HL-60/S4 (cell line): Measurements from ENCODE around the gene ELAVL1.

ENCODE experiments used
- in situ Hi-C: fragments of 300-500 bp; cut with MboI; formaldehyde crosslinking; loops from 2 replicates; pipeline ENCODE4 v1.14.3; 2022; ENCODE audit warnings: low sequenced_read_pairs

Gene ELAVL1

DNA sequence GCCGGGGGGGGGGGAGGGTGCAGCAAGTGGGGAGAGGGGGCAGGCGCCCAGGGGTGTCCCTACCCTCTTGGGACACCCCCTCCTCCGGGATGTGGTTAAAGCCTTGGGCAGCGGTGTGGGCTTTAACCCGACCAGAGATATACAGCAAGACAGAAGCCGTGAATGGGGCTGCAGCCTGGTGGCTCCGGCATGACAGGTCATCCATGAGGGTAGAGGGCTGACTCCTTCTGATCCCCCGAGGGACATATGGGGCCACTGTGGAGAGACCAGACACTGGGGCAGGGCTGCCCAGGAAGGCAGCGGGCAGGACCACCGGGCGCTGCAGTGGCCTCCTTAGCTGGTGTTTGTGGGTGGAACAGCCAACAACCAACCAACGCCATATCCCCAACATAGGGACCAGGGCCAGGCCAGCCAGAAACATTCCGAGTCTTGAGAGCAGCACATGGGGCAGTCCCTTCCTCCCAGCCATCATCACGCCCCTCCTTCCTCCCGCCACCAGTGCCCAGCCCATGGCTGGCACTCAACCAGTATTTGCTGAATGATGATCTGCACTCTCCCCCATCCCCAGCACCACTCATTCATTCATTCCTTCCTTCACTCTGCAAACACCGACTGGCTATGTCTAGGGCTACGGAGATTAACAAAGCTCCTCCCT, 18.2 kb downstream of the ELAVL1 start:
- in situ Hi-C loops: no loop called here

DNA sequence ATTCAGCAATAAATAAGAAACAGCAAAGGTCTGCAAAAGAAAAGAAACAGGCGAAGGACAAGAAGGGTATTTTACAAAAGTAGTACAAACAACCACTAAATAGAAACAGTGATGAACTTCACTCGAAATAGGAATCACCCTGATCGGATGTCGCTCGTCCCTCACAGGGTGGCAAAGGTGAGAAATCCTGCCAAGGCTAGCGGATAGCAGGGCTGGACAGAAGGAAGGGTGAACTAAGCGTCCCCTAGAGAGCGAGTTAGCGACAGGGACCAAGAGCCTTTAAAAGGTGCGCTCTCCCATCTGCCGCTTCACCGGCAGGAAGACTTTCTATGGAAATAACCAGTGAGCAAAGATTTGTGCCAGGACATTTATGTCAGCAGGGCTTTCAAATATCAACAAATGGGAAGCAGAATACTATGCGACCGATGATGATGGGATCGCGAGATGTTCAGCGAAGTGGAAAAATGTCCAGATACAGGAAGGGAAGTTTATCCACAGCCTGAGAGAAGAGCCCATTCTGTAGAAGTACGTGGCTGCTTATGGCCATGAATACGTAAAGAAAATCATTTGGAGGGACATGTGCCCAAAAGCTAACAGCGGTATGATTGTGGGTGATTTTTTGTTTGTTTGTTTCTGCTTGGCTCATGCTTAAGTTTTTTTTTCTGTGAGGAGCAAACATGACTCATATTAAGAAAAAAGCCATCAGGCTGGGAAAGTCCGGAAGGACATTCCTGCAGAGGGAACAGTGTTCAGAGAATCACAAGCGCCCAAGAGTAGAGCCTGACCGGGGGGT, 18.9 kb downstream of the ELAVL1 start:
- in situ Hi-C loops: no loop called here

DNA sequence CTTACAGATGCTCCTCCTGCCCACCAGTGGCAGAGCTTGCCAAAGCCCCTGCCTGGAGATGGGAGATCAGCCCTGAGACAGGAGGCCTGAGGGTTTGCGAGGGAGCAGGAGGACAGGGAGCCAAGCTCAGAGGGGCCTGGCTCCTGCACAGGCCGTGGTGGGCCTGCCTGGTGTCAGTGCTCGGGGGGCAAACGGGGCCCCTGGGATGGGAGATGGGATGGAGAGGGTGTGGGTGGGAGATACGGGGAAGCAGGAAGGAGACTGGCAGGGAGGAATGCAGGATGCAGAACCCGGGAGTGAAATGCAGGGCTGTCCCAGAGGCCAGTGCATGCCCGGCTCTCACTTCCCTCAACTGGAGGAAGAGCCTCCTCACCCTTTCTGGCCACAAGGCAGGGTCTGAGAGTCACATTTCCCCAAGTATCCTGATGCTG, 19.9 kb downstream of the ELAVL1 start:
- in situ Hi-C loops: no loop called here

DNA sequence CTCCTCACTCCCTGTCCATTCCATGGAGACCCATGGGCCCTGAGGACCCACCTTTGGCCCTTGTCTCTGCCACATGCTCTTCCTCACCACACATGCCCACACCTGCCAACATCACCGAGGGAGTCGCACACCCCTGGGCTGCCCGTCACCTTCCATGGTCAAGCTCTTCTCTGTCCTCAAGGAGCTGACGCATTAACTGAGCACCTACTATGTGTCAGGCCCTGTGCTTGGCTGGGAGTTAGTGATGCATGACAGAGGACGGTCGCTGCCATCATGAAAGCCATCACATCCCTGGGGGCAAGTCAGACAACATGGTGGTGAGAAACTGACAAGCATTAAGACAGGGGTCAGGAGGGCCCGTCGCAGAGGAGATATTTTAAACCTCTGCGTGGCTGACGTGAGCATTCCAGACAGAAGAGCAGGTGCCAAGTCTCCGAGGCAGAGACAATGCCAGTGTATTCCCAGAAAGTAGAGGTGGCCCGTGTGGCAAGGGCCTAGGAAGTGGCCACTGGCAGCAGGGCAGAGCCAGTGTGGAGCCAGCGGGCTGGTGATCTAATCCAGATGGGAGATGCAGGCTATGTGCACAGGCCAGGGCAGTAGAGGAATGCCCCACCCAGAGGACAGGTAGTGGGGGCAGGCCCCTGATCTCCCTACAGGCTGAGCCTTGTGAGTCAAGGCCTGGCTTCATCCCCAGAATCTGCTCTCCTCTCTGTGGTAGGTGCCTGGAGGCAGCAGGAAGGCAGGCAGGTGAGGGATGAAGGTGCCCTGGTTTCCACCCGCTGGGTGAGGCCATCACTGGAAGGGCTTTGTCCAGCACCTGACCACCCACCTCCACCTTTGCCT, 21.2 kb downstream of the ELAVL1 start:
- in situ Hi-C loops: no loop called here

DNA sequence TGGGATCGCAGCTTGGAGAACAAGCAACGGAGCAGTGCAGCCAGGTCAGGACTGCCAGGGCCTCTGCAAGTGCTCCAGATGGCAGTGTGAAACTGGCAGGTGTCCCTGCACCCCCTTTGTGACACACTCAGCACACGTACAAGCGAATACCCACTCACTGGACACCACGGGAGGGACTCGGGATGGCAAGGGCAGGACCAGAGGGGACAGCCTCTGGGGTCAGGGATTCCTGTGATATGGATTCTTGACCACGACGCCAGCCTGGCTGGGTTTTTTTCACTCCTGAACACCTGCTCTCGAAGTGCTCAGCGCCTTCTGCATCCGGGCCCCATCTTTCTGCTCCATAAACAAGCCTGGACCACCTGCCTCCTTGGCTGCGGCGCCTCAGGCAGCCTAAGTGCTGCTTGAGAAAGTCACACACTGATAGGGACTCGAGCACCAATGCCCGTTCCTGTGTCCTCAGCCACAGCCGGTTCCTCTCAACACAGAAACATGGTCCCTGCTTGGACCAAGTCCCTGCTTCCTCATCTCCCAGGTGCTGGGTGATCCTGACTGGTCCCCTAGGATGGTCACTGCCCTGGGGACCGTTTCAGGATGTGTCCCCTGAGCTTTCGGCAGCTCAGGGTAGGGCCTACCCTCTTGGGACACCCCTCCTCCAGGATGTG, 22.0 kb downstream of the ELAVL1 start:
- in situ Hi-C loops: no loop called here

DNA sequence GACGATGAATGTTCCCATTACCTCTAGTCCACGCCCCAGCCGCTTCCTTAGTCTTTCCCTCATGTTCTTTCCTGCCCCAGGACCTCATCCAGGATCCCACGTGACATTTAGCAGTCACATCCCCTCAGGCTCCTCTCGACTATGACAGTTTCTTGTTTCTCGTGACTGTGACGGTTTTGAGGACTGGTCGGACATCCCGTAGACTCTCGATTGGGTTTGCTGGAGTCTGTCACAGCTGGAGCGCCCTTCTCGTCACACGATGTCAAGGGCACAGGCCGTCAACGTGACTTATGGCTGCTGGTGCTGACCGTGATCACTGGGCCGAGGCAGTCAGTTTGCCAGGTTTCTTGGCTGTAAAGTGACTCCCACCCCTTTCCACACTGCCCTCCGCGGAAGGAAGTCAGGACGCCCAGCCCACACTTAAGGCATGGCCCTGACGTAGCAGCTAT, 22.8 kb downstream of the ELAVL1 start:
- in situ Hi-C loops: no loop called here

DNA sequence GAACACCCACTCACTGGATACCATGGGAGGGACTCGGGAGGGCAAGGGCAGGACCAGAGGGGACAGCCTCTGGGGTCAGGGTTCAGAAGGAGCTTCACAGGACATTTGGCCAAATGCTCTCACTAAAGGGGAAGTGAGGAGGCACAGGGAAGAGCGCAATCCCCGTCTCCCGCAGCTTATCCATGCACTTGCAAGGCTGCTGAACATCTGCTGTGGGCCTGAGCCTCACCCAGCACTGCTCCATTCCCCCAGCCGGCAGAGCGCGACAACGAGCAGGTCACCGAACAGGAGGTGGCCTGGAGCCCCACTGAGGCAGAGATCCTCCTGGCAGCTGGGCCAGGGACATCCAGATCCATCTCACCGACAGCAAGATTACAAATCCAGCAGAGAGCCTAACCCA, 23.3 kb downstream of the ELAVL1 start:
- in situ Hi-C loops: no loop called here

DNA sequence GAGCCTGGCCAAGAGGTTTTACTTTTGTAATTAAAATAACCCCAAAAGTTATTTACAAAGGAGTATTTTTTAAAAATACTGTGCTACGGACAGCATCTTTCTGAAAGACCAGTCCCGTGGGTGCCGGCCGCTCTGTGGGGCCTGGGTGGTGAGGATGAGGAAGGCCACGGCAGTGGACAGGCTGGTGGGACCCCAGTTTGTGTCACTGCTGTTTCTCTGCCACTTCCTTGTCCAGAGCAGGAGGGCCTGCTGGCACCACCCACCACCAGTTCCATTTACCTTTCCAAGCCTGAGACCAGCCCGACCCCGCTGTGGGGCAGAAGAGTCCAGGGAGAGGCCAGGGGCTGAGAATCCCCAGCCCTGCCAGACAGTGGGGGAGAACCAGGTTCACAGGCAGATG, 23.8 kb downstream of the ELAVL1 start:
- in situ Hi-C loops: no loop called here

DNA sequence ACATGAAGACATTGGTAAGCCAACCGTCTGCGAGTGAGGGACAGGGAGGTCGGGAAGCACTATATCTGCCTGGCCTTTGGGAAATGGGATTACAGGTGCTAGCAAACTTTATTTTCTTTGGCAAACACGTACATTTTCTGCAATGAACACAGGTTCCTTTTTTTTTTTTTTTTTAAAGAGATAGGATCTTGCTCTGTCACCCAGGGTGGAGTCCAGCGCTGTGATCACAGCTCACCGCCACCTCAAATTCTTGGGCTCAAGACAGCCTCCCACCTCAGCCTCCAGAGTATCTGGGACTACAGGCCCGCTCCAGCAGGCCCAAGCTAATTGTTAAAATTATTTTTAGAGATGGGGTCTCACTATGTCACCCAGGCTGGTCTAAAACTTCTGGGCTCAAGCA, 24.2 kb downstream of the ELAVL1 start:
- in situ Hi-C loops: no loop called here

DNA sequence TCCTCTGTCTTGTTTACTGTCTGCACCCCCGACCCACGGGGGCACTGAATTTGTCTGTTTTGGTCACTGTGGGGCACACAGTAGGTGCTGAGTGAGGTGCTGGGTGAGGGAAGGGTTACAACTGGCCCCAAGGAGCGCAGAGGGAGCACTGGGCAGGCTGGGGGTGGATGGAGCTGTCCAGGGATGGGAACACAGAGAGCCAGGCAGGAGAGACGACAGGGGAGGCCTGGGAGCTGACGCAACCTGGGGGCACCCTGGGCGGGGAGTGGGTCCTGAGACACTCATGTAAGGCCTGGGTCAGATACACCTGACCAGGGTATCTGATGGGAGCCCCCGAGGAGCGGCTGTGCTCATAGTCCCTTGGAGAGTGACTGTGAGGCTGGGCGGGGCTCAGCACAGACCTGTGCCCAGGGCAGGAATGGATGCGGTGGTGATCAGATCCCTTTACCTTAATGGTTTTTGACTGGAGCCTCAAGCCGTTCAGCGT, 24.8 kb downstream of the ELAVL1 start:
- in situ Hi-C loops: no loop called here

DNA sequence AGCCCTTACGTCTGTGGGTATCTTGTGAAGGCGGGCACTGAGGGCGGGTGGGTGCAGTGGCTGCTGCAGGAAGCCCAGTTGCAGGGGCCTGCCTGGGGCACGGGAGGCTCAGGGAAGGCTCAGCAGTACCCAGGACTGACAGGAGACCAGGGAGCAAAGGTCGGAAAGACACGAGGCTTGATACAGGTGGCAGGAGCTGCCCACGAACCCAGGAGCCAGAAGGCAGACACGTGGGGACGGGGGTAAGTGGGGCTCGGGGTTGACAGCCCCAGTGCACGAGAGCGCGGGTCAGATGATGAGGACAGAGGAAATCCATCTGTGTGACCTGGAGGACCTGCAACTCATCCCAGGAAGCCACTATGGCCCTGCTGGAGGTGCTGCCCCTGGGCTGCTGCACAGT, 25.3 kb downstream of the ELAVL1 start:
- in situ Hi-C loops: no loop called here

DNA sequence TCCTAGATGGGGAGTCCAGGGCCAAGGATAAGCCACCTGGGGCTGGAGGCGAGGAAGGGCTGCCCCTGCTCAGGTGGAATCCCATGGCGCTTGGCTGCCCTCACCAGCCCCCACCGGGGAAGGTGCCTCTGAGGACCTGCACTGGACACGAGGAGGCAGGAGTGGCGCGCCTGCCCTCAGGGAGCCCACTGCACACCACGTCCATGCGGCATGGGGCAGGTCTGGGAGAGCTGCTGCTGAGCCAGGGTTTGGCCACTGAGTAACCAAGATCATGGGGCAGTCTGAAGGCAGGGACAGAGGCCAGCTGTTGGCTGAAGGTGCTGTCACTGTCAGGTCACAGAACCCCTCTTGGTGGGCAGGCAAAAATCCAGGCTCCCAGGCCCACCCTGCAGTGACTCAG, 25.9 kb downstream of the ELAVL1 start:
- in situ Hi-C loops: no loop called here

DNA sequence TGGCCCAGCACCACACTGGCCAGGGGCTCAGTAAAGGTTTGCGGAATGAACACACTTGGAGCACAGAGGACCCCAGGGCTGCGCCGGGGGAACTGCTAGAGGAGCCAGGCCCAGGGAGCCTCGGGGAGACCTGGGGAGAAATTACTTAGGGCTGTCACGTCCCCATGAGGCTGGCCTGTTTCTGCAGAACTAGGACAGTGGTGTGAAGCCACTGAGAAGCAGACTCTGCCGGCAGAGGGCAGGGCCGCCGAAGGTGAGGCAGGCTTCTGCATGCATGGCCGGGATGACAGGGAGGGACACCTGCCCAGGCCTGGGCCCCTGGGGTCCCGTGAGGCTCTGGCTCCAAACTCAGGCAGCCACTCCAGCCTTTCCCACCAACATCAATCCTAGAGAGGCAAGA, 26.4 kb downstream of the ELAVL1 start:
- in situ Hi-C loops: no loop called here

DNA sequence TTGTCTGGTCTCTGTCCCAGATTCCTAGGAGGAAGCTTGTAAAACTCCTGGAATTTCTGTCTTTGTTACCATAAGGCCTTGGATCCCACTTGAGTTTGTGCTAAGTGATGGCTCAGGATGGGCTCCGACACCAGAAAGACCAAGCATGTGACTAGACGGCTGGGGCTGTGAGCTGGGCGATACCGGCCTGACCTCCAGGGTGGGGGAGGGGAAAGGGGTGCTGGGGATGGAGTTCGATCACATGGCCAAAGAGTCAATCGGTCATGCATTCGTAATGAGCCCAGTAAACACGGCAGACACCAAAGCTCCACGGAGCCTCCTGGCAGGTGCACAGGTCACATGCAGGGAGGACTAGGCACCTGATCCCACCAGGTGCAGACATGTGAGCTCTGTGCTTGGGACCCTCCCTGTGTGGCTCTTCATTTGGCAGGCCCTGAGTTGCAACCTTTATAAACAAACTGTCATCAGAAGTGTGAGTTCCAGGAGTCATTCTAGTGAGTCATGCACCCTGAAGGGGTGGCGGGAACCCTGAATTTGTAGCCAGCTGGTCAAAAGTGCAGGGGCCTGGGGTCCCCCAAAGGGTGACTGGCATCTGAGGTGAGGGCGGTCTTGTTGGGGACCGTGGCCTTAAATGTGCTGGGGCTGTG, 27.1 kb downstream of the ELAVL1 start:
- in situ Hi-C loops: no loop called here

DNA sequence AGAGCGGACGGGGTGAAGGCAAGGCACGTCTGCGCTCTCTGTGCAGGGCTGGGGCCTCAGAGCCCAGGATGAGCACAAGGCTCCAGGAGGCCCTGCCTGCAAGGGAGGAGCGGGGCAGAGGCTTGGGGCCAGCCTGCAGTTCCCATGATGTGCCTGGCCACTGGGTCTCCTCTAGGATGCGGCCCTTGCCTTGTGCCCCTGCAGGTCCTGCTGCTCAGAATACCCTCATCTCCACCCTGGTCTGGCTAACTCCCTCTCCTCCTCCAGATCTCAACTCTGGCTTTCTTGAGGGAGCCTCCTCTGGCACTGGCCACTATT, 27.8 kb downstream of the ELAVL1 start:
- in situ Hi-C loops: no loop called here

DNA sequence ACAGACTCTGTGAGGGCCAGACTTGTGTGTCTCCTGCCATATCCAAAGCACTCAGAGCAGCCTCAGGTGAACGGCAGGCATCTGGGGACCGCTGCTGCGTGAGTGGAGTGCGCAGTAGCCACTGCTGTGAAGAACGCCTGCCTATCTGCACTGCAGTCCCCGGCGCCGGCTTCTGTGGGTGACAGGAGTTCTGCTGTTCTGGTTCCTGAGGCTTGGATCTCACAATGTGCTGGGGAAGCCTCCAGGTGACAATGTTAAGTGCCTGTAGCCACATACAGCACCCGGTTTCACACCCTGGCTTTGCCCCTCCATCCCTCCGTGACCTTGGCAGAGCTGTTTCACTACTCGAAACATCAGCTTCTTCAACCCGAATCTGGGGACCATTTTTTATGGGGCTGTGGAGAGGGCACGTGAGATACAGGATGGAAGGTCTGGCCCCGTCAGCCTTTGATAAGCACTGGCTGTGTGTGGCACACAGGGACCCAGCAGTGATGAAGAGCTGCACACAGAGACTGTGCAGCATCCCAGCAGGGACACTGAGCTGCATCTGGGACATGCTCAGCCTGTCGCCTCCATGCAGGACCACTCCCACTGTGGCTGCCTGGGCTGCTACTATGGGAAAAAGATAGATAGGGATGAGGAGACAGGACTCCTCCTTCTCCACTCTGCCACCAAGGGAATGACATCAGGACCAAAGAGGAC, 28.3 kb downstream of the ELAVL1 start:
- in situ Hi-C loops: no loop called here

DNA sequence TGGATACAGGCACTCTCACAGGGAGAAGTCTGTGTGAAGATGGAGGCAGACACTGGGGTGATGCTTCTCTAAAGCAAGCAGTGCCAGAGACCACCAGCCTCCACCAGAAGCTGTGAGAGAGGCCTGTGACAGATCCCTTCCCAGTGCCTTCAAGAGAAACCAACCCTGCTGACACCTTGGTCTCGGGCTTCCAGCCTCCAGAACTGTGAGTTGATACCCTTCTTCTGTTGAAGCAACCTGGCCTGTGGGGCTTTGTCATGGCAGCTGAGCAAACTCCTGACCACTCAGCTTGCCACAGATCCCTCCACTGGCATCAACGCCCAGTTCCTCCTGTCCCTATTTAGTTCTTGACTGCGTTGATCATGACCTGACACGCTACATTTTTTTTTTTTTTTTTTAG, 29.0 kb downstream of the ELAVL1 start:
- in situ Hi-C loops: no loop called here

DNA sequence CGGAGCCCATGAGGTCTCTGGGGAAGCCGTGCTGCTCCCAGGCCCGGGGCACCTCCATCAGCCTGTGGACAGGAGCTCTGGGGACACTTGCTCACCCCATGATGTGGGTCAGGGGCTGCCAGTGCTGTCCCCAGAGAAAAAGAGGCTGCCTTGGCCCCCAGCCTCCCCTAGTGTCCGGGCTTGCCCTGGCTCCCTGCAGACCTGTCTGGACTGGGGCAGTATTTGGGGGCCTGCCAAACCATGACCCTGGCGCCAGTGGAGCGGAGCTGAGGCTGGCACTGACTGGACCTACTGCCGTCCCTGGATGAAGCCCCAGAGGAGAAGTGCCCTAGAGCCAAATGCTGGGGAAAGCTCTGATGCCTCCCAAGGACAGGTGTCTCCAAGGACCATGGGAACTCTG, 30.4 kb downstream of the ELAVL1 start:
- in situ Hi-C loops: no loop called here

DNA sequence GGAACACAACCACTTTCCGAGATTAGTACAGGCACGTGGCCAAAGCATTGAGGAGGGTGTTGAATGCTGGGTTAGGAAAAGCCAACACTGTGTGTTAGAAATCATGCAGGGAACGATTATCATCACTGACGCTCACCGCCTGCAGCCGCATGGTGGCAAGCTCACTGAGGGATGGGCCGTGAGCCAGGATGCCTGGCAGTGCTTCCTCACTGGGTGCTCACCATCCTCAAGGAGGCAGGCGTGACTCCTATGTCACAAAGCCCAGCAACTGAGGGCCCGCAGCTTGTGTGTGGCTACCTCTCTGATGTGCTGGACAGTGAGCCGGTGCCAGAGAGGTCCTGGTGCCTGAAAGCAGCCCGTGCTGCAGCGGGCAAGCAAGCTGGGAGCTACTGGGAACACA, 31.6 kb downstream of the ELAVL1 start:
- in situ Hi-C loops: no loop called here
